Keratinocyte (primary cell): Measurements from ENCODE around the gene NAV3. TPM values are rescaled to one million over a fixed set of nuclear protein-coding genes. Genes with fewer than 3 reads are reported as not detected.

ENCODE experiments used
- DNase-seq: peaks from one replicate; pipeline ENCODE4 v3.0.0-alpha.2; 2011; ENCODE audit warnings: low read depth, missing footprints, low spot score
- FAIRE-seq: peaks from 2 replicates; lab custom pipeline; 2011; peaks lifted over from hg19 to GRCh38; lab: Jason Lieb, UNC
- H2AFZ ChIP-seq: 2 replicates; pipeline ENCODE4 v1.6.0; 2012; ENCODE audit warnings: low read length, control low read depth, inconsistent platforms; ENCODE audit not compliant: control insufficient read depth
- H3K27ac ChIP-seq: 2 replicates; pipeline ENCODE4 v1.5.1; 2011; ENCODE audit warnings: low read length; ENCODE audit not compliant: control insufficient read depth, insufficient read depth
- H3K27me3 ChIP-seq: 3 replicates; pipeline ENCODE4 v1.6.0; 2011; ENCODE audit warnings: low read length; ENCODE audit not compliant: control insufficient read depth, insufficient read depth; ENCODE audit errors: extremely low read depth
- H3K36me3 ChIP-seq, 2 experiments: 2 replicates in 1 of 2; 3 replicates in 1 of 2; pipeline ENCODE4 v1.5.1; 2011; ENCODE audit warnings: low read length in 2 of 2, mild to moderate bottlenecking in 1 of 2; ENCODE audit not compliant: control insufficient read depth in 2 of 2, insufficient read depth in 2 of 2; ENCODE audit errors: extremely low read depth in 1 of 2
- H3K4me1 ChIP-seq: 3 replicates; pipeline ENCODE4 v1.5.1; 2011; ENCODE audit warnings: low read length; ENCODE audit not compliant: control insufficient read depth, insufficient read depth; ENCODE audit errors: extremely low read depth
- H3K4me2 ChIP-seq: 3 replicates; pipeline ENCODE4 v1.6.0; 2011; ENCODE audit warnings: low read depth, low read length; ENCODE audit not compliant: control insufficient read depth, insufficient read depth; ENCODE audit errors: extremely low read depth
- H3K4me3 ChIP-seq, 3 experiments: fragments of 200-600 bp in 1 of 3; sonication (generic) in 1 of 3; 2 replicates in 2 of 3; 3 replicates in 1 of 3; pipeline ENCODE4 v1.5.1; 2011 to 2016; ENCODE audit warnings: low read length in 3 of 3, mild to moderate bottlenecking in 3 of 3, control low read depth in 2 of 3, inconsistent platforms in 1 of 3, low read depth in 1 of 3, mixed read lengths in 1 of 3, mixed run types in 1 of 3, moderate library complexity in 1 of 3; ENCODE audit not compliant: control insufficient read depth in 2 of 3, insufficient read depth in 2 of 3; ENCODE audit errors: extremely low read depth in 1 of 3
- H3K79me2 ChIP-seq: 2 replicates; pipeline ENCODE4 v1.6.0; 2012; ENCODE audit warnings: low read length; ENCODE audit not compliant: control insufficient read depth, insufficient read depth
- H3K9ac ChIP-seq: 3 replicates; pipeline ENCODE4 v1.6.0; 2011; ENCODE audit warnings: low read length; ENCODE audit not compliant: control insufficient read depth, insufficient read depth; ENCODE audit errors: extremely low read depth
- H3K9me1 ChIP-seq: 3 replicates; pipeline ENCODE4 v1.6.0; 2011; ENCODE audit warnings: low read length; ENCODE audit not compliant: control insufficient read depth, insufficient read depth; ENCODE audit errors: extremely low read depth
- H3K9me3 ChIP-seq: 2 replicates; pipeline ENCODE4 v1.5.1; 2012; ENCODE audit warnings: low read depth, low read length; ENCODE audit not compliant: control insufficient read depth
- H4K20me1 ChIP-seq: 3 replicates; pipeline ENCODE4 v1.6.0; 2011; ENCODE audit warnings: low read length; ENCODE audit not compliant: control insufficient read depth, insufficient read depth; ENCODE audit errors: extremely low read depth
- CTCF ChIP-seq, 3 experiments: IDR thresholded peaks in 1 of 3; conservative IDR thresholded peaks in 1 of 3; optimal IDR thresholded peaks in 1 of 3; 2 replicates in 2 of 3; 3 replicates in 1 of 3; pipeline versions ENCODE3 to v1.5.1; 2011; ENCODE audit warnings: low read length in 3 of 3, mild to moderate bottlenecking in 3 of 3, moderate library complexity in 2 of 3, control low read depth in 1 of 3, inconsistent platforms in 1 of 3; ENCODE audit not compliant: insufficient read depth in 2 of 3; ENCODE audit errors: extremely low read depth in 1 of 3
- EZH2 ChIP-seq: IDR thresholded peaks from one replicate; pipeline ENCODE4 v1.6.1; 2012; ENCODE audit warnings: inconsistent platforms, mild to moderate bottlenecking, low read length, moderate library complexity
- dilution Hi-C: fragments of 300-500 bp; cut with MboI; formaldehyde crosslinking; loops from one replicate; pipeline ENCODE4 v1.7.0; 2020; ENCODE audit warnings: low sequenced_read_pairs; ENCODE audit not compliant: extremely low pct_ligation_motif_present
- polyA plus RNA-seq, 5 experiments: library from polyadenylated mRNA; depleted of rRNA in 3 of 5; stranded (reverse) in 3 of 5; stranded (forward) in 1 of 5; unstranded in 1 of 5; fragments of >200 nt; gene quantifications; 1 replicate in 1 of 5; 2 replicates in 3 of 5; 3 replicates in 1 of 5; pipeline versions ENCODE4 v1.2.1 to v1.2.3, GENCODE V29; 2011 to 2012; ENCODE audit warnings: missing spikeins in 2 of 5, low read depth in 1 of 5, low replicate concordance in 1 of 5

NAV3 gene
- polyA plus RNA-seq, 1 donor (not counting 4 experiments of a cell fraction or from before 2014, with no cell fraction given), result 22.6 TPM

GRCh38 chr12:78224154-78224553 lies 393.5 kb downstream of the NAV3 start:
- H3K9me3 ChIP-seq, result no peaks in the 10 kb centered on the region
- no peaks in the 10 kb centered on the region for H4K20me1 ChIP-seq
- no peaks in the 10 kb centered on the region for H3K4me1 ChIP-seq
- no peak overlapping the region for H3K4me2 ChIP-seq
- FAIRE-seq (no peak), DNase-seq (no peak)
- no peak overlapping the region for H3K9ac ChIP-seq
- dilution Hi-C loops, result no loop called here
- H3K79me2 ChIP-seq, result no peaks in the 10 kb centered on the region
- no peaks in the 10 kb centered on the region for H3K36me3 ChIP-seq
- no peak overlapping the region for H3K27ac ChIP-seq
- no peaks in the 10 kb centered on the region for H3K9me1 ChIP-seq
- H2AFZ ChIP-seq, result no peak overlapping the region
- H3K27me3 ChIP-seq, result no peaks in the 10 kb centered on the region
- TF ChIP-seq CTCF (optimal IDR thresholded peaks at IDR 0.05 in 1 of 3, IDR thresholded peaks at IDR 0.05 in 1 of 3, conservative IDR thresholded peaks at IDR 0.05 in 1 of 3; ENCODE audit: extremely low read depth in 1 of 3, insufficient read depth in 2 of 3, low read length in 3 of 3), result no peak
- no peak for TF ChIP-seq EZH2
- H3K4me3 ChIP-seq, result no peak overlapping the region

GRCh38 chr12:78226763-78227162 lies 396.1 kb downstream of the NAV3 start:
- no peaks in the 10 kb centered on the region for H3K9me1 ChIP-seq
- H3K4me2 ChIP-seq, result no peak overlapping the region
- H3K27ac ChIP-seq, result no peak overlapping the region
- no peaks in the 10 kb centered on the region for H3K4me1 ChIP-seq
- H4K20me1 ChIP-seq, result no peaks in the 10 kb centered on the region
- no peaks in the 10 kb centered on the region for H3K79me2 ChIP-seq
- FAIRE-seq (no peak), DNase-seq (no peak)
- H3K9ac ChIP-seq, result no peak overlapping the region
- TF ChIP-seq CTCF (optimal IDR thresholded peaks at IDR 0.05 in 1 of 3, IDR thresholded peaks at IDR 0.05 in 1 of 3, conservative IDR thresholded peaks at IDR 0.05 in 1 of 3; ENCODE audit: extremely low read depth in 1 of 3, insufficient read depth in 2 of 3, low read length in 3 of 3) (no peak), EZH2 (no peak)
- no peaks in the 10 kb centered on the region for H3K27me3 ChIP-seq
- no peak overlapping the region for H3K4me3 ChIP-seq
- no peak overlapping the region for H2AFZ ChIP-seq
- no peaks in the 10 kb centered on the region for H3K36me3 ChIP-seq
- no peaks in the 10 kb centered on the region for H3K9me3 ChIP-seq
- dilution Hi-C loops, result no loop called here
